ENCODE results near the gene CACNA1I. TPM values are rescaled to one million over a fixed set of nuclear protein-coding genes. Genes with fewer than 3 reads are reported as not detected.
A peak's percentile ranks its signal among the peaks of the same experiment; 100 is the strongest.

Gene CACNA1I
- total RNA-seq, 1 donor from 2014 or later, result 0.32 TPM

GRCh38 chr22:39641660-39642310 lies 71.2 kb downstream of the CACNA1I start:
- ATAC-seq, result no peak
- H3K36me3 ChIP-seq, result no peaks in the 10 kb centered on the region
- intact Hi-C loops (cut with DNase I), result no loop called here

GRCh38 chr22:39643311-39644083 lies 72.9 kb downstream of the CACNA1I start:
- Histone ChIP-seq H3K4me1 (no peaks in the 10 kb centered on the region), H3K36me3 (no peaks in the 10 kb centered on the region), H3K9me3 (peaks cover 4% of the 10 kb centered on the region), H3K27me3 (peaks cover 3% of the 10 kb centered on the region), H3K4me3 (no peak overlapping the region), H3K27ac (no peak overlapping the region)
- TF ChIP-seq CTCF (IDR thresholded peaks at IDR 0.05), result no peak
- ATAC-seq (no peak), DNase-seq (no peak)
- intact Hi-C loops (cut with DNase I), result no loop called here

More at GRCh38 chr22:39641660-39642310, 71.2 kb downstream of the CACNA1I start:
- Histone ChIP-seq H3K9me3 (peaks cover 4% of the 10 kb centered on the region), H3K4me1 (no peaks in the 10 kb centered on the region), H3K27ac (no peak overlapping the region), H3K4me3 (no peak overlapping the region), H3K27me3 (peaks cover 3% of the 10 kb centered on the region)
- no peak for TF ChIP-seq CTCF (IDR thresholded peaks at IDR 0.05)
- DNase-seq, result no peak

DNA sequence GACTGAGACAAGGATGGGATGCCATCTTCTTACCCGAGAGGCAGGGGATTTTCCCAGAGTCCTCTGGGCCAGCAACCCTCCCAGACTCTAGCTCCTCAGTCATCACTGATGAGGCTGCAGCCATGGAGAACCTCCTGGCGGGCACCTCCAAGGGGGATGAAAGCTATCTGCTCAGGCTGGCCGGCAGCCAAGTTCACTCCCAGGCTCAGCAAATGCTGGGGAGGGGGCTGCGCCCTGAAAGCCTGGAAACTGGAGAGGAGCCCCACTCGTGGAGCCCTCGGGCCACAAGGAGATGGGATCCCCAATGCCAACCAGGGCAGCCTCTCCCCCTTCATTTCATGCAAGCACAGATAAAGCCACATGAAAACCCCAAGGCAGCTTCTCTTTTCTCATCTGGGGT lies 75.0 kb downstream of the CACNA1I start:
- H3K4me3 ChIP-seq, result no peak overlapping the region
- no peak overlapping the region for H3K27ac ChIP-seq
- TF ChIP-seq CTCF (IDR thresholded peaks at IDR 0.05), result no peak
- no peaks in the 10 kb centered on the region for H3K4me1 ChIP-seq
- no peaks in the 10 kb centered on the region for H3K9me3 ChIP-seq
- H3K27me3 ChIP-seq, result peaks cover 3% of the 10 kb centered on the region
- ATAC-seq, result no peak
- DNase-seq, result no peak
- intact Hi-C loops (cut with DNase I), result no loop called here
- no peaks in the 10 kb centered on the region for H3K36me3 ChIP-seq

- no peak overlapping the region for H3K4me3 ChIP-seq
- H3K4me1 ChIP-seq, result no peaks in the 10 kb centered on the region
- ATAC-seq (peak; percentile 9), DNase-seq (no peak)
- TF ChIP-seq CTCF (IDR thresholded peaks at IDR 0.05), result no peak
- no peaks in the 10 kb centered on the region for H3K36me3 ChIP-seq
- no peak overlapping the region for H3K27ac ChIP-seq
- H3K9me3 ChIP-seq, result no peaks in the 10 kb centered on the region
- H3K27me3 ChIP-seq, result no peaks in the 10 kb centered on the region
- intact Hi-C loops (cut with DNase I), result no loop called here
These were observed 76.0 kb downstream of the CACNA1I start for GRCh38 chr22:39646398-39647063.

GRCh38 chr22:39647836-39648629 lies 77.5 kb downstream of the CACNA1I start:
- no peak for DNase-seq
- Histone ChIP-seq H3K27ac (no peak overlapping the region), H3K36me3 (no peaks in the 10 kb centered on the region), H3K27me3 (no peaks in the 10 kb centered on the region), H3K4me3 (no peak overlapping the region), H3K4me1 (no peaks in the 10 kb centered on the region), H3K9me3 (no peaks in the 10 kb centered on the region)
- ATAC-seq, result no peak
- no peak for TF ChIP-seq CTCF (IDR thresholded peaks at IDR 0.05)
- intact Hi-C loops (cut with DNase I), result no loop called here
